Gastrocnemius medialis (tissue), 4 donors: ENCODE measurements around the gene FAM174B. TPM values are rescaled to one million over a fixed set of nuclear protein-coding genes. Genes with fewer than 3 reads are reported as not detected.

ENCODE experiments used
- ATAC-seq, 2 donors: fragments of 150-250 bp; one replicate each; pipeline ENCODE4 v1.9.1; 2016
- DNase-seq, 2 donors: peaks; one replicate each; pipeline ENCODE4 v3.0.0-alpha.2; 2019
- H3K27ac ChIP-seq, 4 donors: fragments of 200-600 bp; sonication (generic); 1 replicate in 1 of 4; 2 replicates in 3 of 4; pipeline ENCODE4 v1.5.1; 2016 to 2018; ENCODE audit warnings: mild to moderate bottlenecking in 2 of 4, moderate library complexity in 1 of 4
- H3K27me3 ChIP-seq, 3 donors: fragments of 200-600 bp; sonication (generic) in 2 of 3; 1 replicate in 1 of 3; 2 replicates in 2 of 3; pipeline versions ENCODE4 v1.5.1 to v1.6.0; 2016 to 2019; ENCODE audit warnings: mild to moderate bottlenecking in 1 of 3, moderate library complexity in 1 of 3
- H3K36me3 ChIP-seq, 2 donors: fragments of 200-600 bp; sonication (generic) in 1 of 2; one replicate each; pipeline ENCODE4 v1.5.1; 2017 to 2018
- H3K4me1 ChIP-seq, 2 donors: fragments of 200-600 bp; sonication (generic) in 1 of 2; one replicate each; pipeline ENCODE4 v1.5.1; 2016 to 2017; ENCODE audit warnings: mild to moderate bottlenecking in 2 of 2
- H3K4me3 ChIP-seq, 4 donors: fragments of 200-600 bp; sonication (generic) in 3 of 4; 1 replicate in 1 of 4; 2 replicates in 3 of 4; pipeline ENCODE4 v1.5.1; 2016 to 2019; ENCODE audit warnings: mild to moderate bottlenecking in 2 of 4
- H3K9me3 ChIP-seq, 3 donors: fragments of 200-600 bp; sonication (generic) in 2 of 3; 1 replicate in 1 of 3; 2 replicates in 2 of 3; pipeline ENCODE4 v1.5.1; 2016 to 2019
- CTCF ChIP-seq, 5 experiments: fragments of 450-650 bp in 3 of 5; fragments of 200-600 bp in 2 of 5; sonication (generic) in 2 of 5; IDR thresholded peaks in 4 of 5; conservative IDR thresholded peaks in 1 of 5; 1 replicate in 4 of 5; 2 replicates in 1 of 5; pipeline ENCODE4 v1.5.1; 2016 to 2019; ENCODE audit warnings: antibody characterized with exemption in 5 of 5, mild to moderate bottlenecking in 3 of 5, moderate library complexity in 3 of 5
- POLR2A ChIP-seq, 2 donors: fragments of 450-650 bp; IDR thresholded peaks; one replicate each; pipeline ENCODE4 v1.6.1; 2017; ENCODE audit warnings: antibody characterized with exemption in 2 of 2, mild to moderate bottlenecking in 2 of 2, moderate library complexity in 2 of 2
- in situ Hi-C, 4 donors: fragments of 200-750 bp; cut with MboI; loops; one replicate each; pipeline versions ENCODE4 v1.15.0 to v1.8.0; 2017; ENCODE audit warnings: low sequenced_read_pairs in 4 of 4
- intact Hi-C: fragments of 100-400 bp; cut with DNase I; formaldehyde crosslinking; loops from one replicate; pipeline ENCODE4 v1.15.1; 2023; ENCODE audit warnings: low total_unique reads
- total RNA-seq, 4 donors: library from RNA; depleted of rRNA; stranded (reverse); fragments of >200 nt; gene quantifications; one replicate each; pipeline versions ENCODE4 v1.1.0 to v1.2.3, GENCODE V29; 2016

FAM174B gene
- total RNA-seq: 10 to 100 TPM in 3 of 4 donors, 1 to 10 TPM in 1; 7.6 to 22.5 (median 11.6) TPM

- intact Hi-C loops: loop anchor here (2.0 kb wide), 1 partner anchor 31 kb away; no protein-coding TSS in a partner anchor
- H3K4me3 ChIP-seq: peak within 1 kb of the TSS; percentile 55 to 65 (median 62)
- peak in 1 of 2 donors; percentile 47 for DNase-seq
- H3K36me3 ChIP-seq: no peaks in the 10 kb centered on the region
- ATAC-seq: peak; percentile 83 to 86
- peaks cover 0 to 4% of the 10 kb centered on the region in 2 donors for H3K4me1 ChIP-seq
- H3K9me3 ChIP-seq: no peaks in the 10 kb centered on the region
- no peaks in the 10 kb centered on the region for H3K27me3 ChIP-seq
- H3K27ac ChIP-seq: peak within 1 kb of the TSS; percentile 40 to 79 (median 54)
- in situ Hi-C loops: no loop called here
- TF ChIP-seq POLR2A (IDR thresholded peaks at IDR 0.05) (peak; percentile 61 to 75), CTCF (IDR thresholded peaks at IDR 0.05 in 4 of 5, conservative IDR thresholded peaks at IDR 0.05 in 1 of 5) (no peak)
These were observed at the start of gene FAM174B for GRCh38 chr15:92655178-92655995. Gene FAM174B (minus strand): TSS chr15:92655775.

GRCh38 chr15:92696096-92696495 is 40.5 kb upstream of the FAM174B start:
- Histone ChIP-seq H3K27ac (no peak overlapping the region), H3K36me3 (no peaks in the 10 kb centered on the region), H3K27me3 (no peaks in the 10 kb centered on the region), H3K9me3 (no peaks in the 10 kb centered on the region), H3K4me1 (no peaks in the 10 kb centered on the region), H3K4me3 (no peak overlapping the region)
- no peak for TF ChIP-seq POLR2A (IDR thresholded peaks at IDR 0.05)
- no peak for TF ChIP-seq CTCF (IDR thresholded peaks at IDR 0.05 in 4 of 5, conservative IDR thresholded peaks at IDR 0.05 in 1 of 5)
- intact Hi-C loops: no loop called here
- in situ Hi-C loops: no loop called here
- ATAC-seq: no peak
- no peak for DNase-seq

GRCh38 chr15:92693691-92694331 is 38.2 kb upstream of the FAM174B start:
- no peak overlapping the region for H3K27ac ChIP-seq
- TF ChIP-seq POLR2A (IDR thresholded peaks at IDR 0.05) (no peak), CTCF (IDR thresholded peaks at IDR 0.05 in 4 of 5, conservative IDR thresholded peaks at IDR 0.05 in 1 of 5) (no peak)
- in situ Hi-C loops (no loop called here), intact Hi-C loops (no loop called here)
- no peaks in the 10 kb centered on the region for H3K36me3 ChIP-seq
- ATAC-seq (no peak), DNase-seq (no peak)
- H3K4me3 ChIP-seq: no peak overlapping the region
- no peaks in the 10 kb centered on the region for H3K27me3 ChIP-seq
- H3K4me1 ChIP-seq: no peaks in the 10 kb centered on the region
- H3K9me3 ChIP-seq: no peaks in the 10 kb centered on the region

- no peak for TF ChIP-seq POLR2A (IDR thresholded peaks at IDR 0.05)
- no peak for TF ChIP-seq CTCF (IDR thresholded peaks at IDR 0.05 in 4 of 5, conservative IDR thresholded peaks at IDR 0.05 in 1 of 5)
- in situ Hi-C loops: no loop called here
- no peak for DNase-seq
- no peak for ATAC-seq
- Histone ChIP-seq H3K27me3 (no peaks in the 10 kb centered on the region), H3K4me1 (no peaks in the 10 kb centered on the region), H3K9me3 (no peaks in the 10 kb centered on the region), H3K27ac (no peak overlapping the region), H3K36me3 (no peaks in the 10 kb centered on the region), H3K4me3 (no peak overlapping the region)
- intact Hi-C loops: no loop called here
These were observed 34.8 kb upstream of the FAM174B start for GRCh38 chr15:92690395-92690794.
